ENCODE results near the gene CEP72. TPM values are rescaled to one million over a fixed set of nuclear protein-coding genes. Genes with fewer than 3 reads are reported as not detected.

Gene CEP72
- polyA plus RNA-seq, 1 experiment, result 1.7 TPM

DNA sequence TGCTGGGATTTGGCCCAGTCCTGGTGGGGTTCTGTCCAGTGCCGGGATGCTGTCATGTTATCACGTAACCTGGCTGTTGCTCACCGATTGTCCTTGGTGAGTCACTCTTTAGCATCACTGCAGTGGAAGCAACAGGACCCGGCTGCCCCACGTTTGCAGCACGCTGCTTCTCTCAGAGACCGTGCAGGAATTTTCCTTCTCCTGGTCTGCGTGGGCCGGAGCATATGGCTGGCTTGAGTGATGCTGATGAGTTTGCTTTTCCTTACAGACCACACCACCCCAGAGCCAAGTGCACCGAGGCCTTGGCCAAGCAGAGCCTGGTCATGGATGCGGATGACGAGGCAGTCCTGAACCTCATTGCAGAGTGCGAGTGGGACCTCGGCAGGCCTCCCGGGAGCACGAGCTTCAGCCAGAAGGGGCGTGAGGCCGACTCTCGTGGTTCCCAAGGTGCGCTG lies 21.4 kb downstream of the CEP72 start:
- TF ChIP-seq, protein P1, sequence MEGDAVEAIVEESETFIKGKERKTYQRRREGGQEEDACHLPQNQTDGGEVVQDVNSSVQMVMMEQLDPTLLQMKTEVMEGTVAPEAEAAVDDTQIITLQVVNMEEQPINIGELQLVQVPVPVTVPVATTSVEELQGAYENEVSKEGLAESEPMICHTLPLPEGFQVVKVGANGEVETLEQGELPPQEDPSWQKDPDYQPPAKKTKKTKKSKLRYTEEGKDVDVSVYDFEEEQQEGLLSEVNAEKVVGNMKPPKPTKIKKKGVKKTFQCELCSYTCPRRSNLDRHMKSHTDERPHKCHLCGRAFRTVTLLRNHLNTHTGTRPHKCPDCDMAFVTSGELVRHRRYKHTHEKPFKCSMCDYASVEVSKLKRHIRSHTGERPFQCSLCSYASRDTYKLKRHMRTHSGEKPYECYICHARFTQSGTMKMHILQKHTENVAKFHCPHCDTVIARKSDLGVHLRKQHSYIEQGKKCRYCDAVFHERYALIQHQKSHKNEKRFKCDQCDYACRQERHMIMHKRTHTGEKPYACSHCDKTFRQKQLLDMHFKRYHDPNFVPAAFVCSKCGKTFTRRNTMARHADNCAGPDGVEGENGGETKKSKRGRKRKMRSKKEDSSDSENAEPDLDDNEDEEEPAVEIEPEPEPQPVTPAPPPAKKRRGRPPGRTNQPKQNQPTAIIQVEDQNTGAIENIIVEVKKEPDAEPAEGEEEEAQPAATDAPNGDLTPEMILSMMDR (IDR thresholded peaks at IDR 0.05; ENCODE audit: insufficient read depth, low read depth, low read length), result no peak
- CTCF ChIA-PET, result no interaction called here
- POLR2A ChIA-PET, result no interaction called here
- no peak for DNase-seq (ENCODE audit: low read depth)
- peaks cover 4% of the 10 kb centered on the region for H3K36me3 ChIP-seq (ENCODE audit: control insufficient read depth, insufficient read depth, low read length)
- no peak overlapping the region for H3K4me3 ChIP-seq (ENCODE audit: low read depth, low read length)
- no peaks in the 10 kb centered on the region for H3K27me3 ChIP-seq (ENCODE audit: control insufficient read depth, insufficient read depth, low read length)

DNA sequence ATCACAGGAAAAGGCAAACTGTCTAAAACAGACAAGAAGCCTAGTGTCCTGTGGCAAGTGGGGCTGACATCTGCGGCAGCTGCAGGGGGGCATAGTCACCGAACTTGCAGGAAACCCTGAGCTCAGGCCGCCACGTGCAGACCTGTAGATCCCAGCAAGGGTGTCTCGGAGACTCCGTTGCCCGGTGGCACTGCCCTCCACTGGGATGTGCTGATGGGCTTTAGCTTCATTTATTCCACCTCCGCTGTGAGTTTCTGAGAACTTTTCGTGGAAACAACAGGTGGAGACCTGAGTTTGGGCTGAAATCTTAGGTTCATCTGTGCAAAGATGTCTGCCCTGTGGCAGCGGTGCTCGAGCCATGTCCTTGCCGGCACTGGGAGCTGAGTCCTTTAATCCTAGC lies 22.1 kb downstream of the CEP72 start:
- no peak for DNase-seq (ENCODE audit: low read depth)
- TF ChIP-seq, protein P1 (IDR thresholded peaks at IDR 0.05; ENCODE audit: insufficient read depth, low read depth, low read length), result no peak
- peaks cover 6% of the 10 kb centered on the region for H3K36me3 ChIP-seq (ENCODE audit: control insufficient read depth, insufficient read depth, low read length)
- POLR2A ChIA-PET, result no interaction called here
- H3K27me3 ChIP-seq (ENCODE audit: control insufficient read depth, insufficient read depth, low read length), result no peaks in the 10 kb centered on the region
- no peak overlapping the region for H3K4me3 ChIP-seq (ENCODE audit: low read depth, low read length)
- CTCF ChIA-PET, result interaction anchor here (1.1 kb wide), 1 partner anchor 9 kb away, joined by 3 read pairs; no protein-coding TSS in a partner anchor

DNA sequence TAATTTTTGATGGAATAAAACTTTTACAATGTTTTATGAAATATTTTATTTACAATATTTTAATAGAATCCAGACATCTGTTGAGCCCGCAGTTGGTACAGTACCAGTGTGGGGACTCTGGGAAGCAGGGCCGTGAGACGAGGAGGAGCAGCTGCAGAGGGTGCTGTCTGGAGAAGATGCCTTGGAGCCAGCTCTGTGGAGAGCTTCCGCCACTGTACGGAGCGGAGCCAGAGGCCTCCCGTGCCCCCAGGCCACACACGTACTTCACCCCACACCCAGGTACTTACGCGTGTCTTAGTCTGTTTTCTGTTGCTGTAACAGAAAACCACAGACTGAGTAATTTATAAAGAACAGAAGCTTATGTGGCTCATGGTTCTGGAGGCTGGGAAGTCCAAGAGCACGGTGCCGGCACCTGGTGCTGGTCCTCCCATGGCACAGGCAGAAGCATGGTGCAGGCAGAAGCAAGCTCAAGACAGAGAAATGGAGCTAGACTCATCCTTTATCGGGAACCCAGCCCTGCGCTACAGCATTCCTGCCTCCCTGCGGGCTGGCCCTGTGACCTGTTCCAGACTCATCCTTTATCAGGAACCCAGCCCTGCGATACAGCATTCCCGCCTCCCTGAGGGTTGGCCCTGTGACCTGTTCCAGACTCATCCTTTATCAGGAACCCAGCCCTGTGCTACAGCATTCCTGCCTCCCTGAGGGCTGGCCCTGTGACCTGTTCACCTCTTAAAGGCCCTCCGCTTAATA lies 23.3 kb downstream of the CEP72 start:
- TF ChIP-seq, protein P1 (IDR thresholded peaks at IDR 0.05; ENCODE audit: insufficient read depth, low read depth, low read length), result no peak
- DNase-seq (ENCODE audit: low read depth), result no peak
- ChIA-PET CTCF (interaction anchor here (1.1 to 1.8 kb wide), 3 partner anchors 10 to 319 kb away, joined by 3 to 6 read pairs (median 3); no protein-coding TSS in a partner anchor), POLR2A (no interaction called here)
- Histone ChIP-seq H3K36me3 (ENCODE audit: control insufficient read depth, insufficient read depth, low read length) (peaks cover 7% of the 10 kb centered on the region), H3K4me3 (ENCODE audit: low read depth, low read length) (no peak overlapping the region), H3K27me3 (ENCODE audit: control insufficient read depth, insufficient read depth, low read length) (no peaks in the 10 kb centered on the region)

DNA sequence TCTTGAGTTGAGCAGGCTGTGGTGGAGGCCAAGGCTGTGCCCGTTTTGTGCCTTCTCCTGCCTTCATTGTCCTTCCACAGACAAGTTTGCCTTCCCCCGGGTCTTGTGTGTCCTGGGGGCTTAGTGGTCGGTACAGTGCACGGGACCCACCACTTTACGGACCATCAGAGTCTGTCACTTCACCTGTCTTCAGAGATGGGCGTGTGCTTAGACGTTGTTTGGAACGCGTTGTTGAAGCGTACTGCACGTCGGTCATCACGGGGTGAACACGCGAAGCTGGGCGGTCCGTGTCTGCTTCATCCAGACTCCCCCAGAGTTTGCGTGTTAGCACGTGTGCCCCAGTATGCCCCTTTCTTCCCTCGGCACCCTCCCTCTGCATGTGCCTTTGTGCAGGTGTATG lies 24.8 kb downstream of the CEP72 start:
- TF ChIP-seq, protein P1 (IDR thresholded peaks at IDR 0.05; ENCODE audit: insufficient read depth, low read depth, low read length), result no peak
- ChIA-PET CTCF (no interaction called here), POLR2A (no interaction called here)
- no peak for DNase-seq (ENCODE audit: low read depth)
- Histone ChIP-seq H3K27me3 (ENCODE audit: control insufficient read depth, insufficient read depth, low read length) (no peaks in the 10 kb centered on the region), H3K4me3 (ENCODE audit: low read depth, low read length) (no peak overlapping the region), H3K36me3 (ENCODE audit: control insufficient read depth, insufficient read depth, low read length) (peaks cover 8% of the 10 kb centered on the region)

DNA sequence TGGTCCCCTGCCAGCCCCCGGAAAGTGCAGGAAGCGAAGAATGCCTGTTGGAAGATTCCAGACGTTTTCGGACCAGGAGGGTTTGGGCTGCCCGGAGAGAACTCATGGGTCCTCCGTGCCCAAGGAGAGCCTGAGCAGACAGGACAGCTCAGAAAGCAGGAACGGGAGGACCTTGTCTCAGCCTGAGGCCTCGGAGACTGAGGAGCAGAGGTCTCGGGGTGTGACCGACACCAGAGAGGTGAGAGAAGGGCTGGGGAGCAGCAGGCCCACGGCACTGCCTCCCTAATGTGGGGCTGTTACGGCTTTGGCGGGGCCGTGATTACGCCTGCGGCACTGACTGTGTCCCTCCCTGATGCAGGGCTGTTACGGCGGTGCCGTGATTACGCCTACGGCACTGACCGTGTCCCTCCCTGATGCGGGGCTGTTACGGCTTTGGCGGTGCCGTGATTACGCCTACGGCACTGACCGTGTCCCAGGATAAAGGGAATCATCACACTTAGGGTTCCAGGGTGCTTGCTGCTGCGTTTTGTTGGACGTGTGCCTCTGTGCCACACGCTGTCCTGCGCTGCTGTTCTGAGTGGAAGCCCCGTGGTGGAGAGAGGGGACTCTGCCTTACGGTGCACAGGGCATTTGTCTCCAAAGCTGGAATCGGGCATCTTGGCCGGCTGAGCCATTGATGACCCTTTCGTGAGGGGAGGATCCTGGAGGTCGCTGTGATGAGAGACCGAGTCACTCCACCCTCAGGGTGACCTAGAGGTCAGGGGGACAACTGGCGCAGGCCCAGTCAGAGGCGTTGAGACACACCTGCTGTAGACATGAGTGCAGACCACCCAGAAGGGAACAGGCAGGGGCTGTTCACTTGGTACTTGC lies 25.7 kb downstream of the CEP72 start:
- ChIA-PET POLR2A (no interaction called here), CTCF (no interaction called here)
- H3K36me3 ChIP-seq (ENCODE audit: control insufficient read depth, insufficient read depth, low read length), result peaks cover 10% of the 10 kb centered on the region
- no peak overlapping the region for H3K4me3 ChIP-seq (ENCODE audit: low read depth, low read length)
- TF ChIP-seq, protein P1 (IDR thresholded peaks at IDR 0.05; ENCODE audit: insufficient read depth, low read depth, low read length), result no peak
- no peaks in the 10 kb centered on the region for H3K27me3 ChIP-seq (ENCODE audit: control insufficient read depth, insufficient read depth, low read length)
- no peak for DNase-seq (ENCODE audit: low read depth)
